CD4-positive, alpha-beta T cell treated with Interleukin-17A for 1 hour (primary cell): ENCODE measurements around the gene CPAMD8.
A peak's percentile ranks its signal among the peaks of the same experiment; 100 is the strongest.
"Not testable (repeated sequence)": the region's sequence is repeated elsewhere in the genome, so short reads cannot be mapped to it uniquely, and the experiment has no call there.

Experiments
- DNase-seq: peaks from one replicate; pipeline ENCODE4 v3.0.0-alpha.2; 2020

The CPAMD8 gene

GRCh38 chr19:17037966-17038500 lies 11.4 kb upstream of the CPAMD8 start:
- DNase-seq = no peak

GRCh38 chr19:17037184-17037583 lies 10.6 kb upstream of the CPAMD8 start:
- DNase-seq = no peak

- no peak for DNase-seq
These were observed 10.0 kb upstream of the CPAMD8 start for GRCh38 chr19:17036640-17037039.

- peak; percentile 22 for DNase-seq
These were observed 9.3 kb upstream of the CPAMD8 start for GRCh38 chr19:17035842-17036424.

- DNase-seq = no peak
These were observed 5.1 kb upstream of the CPAMD8 start for GRCh38 chr19:17031741-17032140.

- no peak for DNase-seq
These were observed 945 bp upstream of the CPAMD8 start for GRCh38 chr19:17027535-17027975.

GRCh38 chr19:17025991-17026658 lies 485 bp downstream of the CPAMD8 start:
- peak; percentile 18 for DNase-seq

- no peak for DNase-seq
These were observed 1.2 kb downstream of the CPAMD8 start for GRCh38 chr19:17025361-17025760.

- not testable (repeated sequence) for DNase-seq
These were observed 1.7 kb downstream of the CPAMD8 start for GRCh38 chr19:17024941-17025340.

GRCh38 chr19:17023805-17024204 lies 2.8 kb downstream of the CPAMD8 start:
- DNase-seq = no peak

- no peak for DNase-seq
These were observed 3.9 kb downstream of the CPAMD8 start for GRCh38 chr19:17022738-17023137.

GRCh38 chr19:17021793-17022590 lies 4.6 kb downstream of the CPAMD8 start:
- no peak for DNase-seq

GRCh38 chr19:17021328-17021727 lies 5.3 kb downstream of the CPAMD8 start:
- no peak for DNase-seq

GRCh38 chr19:17020823-17021222 lies 5.8 kb downstream of the CPAMD8 start:
- DNase-seq = no peak

GRCh38 chr19:17020385-17020784 lies 6.2 kb downstream of the CPAMD8 start:
- DNase-seq = no peak

- DNase-seq = not testable (repeated sequence)
These were observed 12.3 kb downstream of the CPAMD8 start for GRCh38 chr19:17014212-17014861.

- no peak for DNase-seq
These were observed 15.1 kb downstream of the CPAMD8 start for GRCh38 chr19:17011485-17011884.

GRCh38 chr19:17006579-17006978 lies 20.0 kb downstream of the CPAMD8 start:
- no peak for DNase-seq

GRCh38 chr19:17005000-17005399 lies 21.6 kb downstream of the CPAMD8 start:
- DNase-seq = no peak

GRCh38 chr19:17004386-17004785 lies 22.2 kb downstream of the CPAMD8 start:
- no peak for DNase-seq

GRCh38 chr19:17002455-17002854 lies 24.2 kb downstream of the CPAMD8 start:
- DNase-seq = no peak

- peak; percentile 95 for DNase-seq
These were observed 24.9 kb downstream of the CPAMD8 start for GRCh38 chr19:17001603-17002183.
